Erythroblast (primary cell): ENCODE data around the gene MARK2.

Source experiments
- DNase-seq, 2 experiments: peaks; one replicate each; lab custom pipeline; 2025; lab: John Stamatoyannopoulos, UW
- GATA1 ChIP-seq: IDR thresholded peaks from 2 replicates; pipeline ENCODE4 v1.6.1; 2011; ENCODE audit warnings: low read depth, mild to moderate bottlenecking, control low read depth, low read length, moderate library complexity
- POLR2A ChIP-seq: IDR thresholded peaks from 2 replicates; pipeline ENCODE4 v1.6.1; 2011; ENCODE audit warnings: mild to moderate bottlenecking, low read length

The MARK2 gene

DNA sequence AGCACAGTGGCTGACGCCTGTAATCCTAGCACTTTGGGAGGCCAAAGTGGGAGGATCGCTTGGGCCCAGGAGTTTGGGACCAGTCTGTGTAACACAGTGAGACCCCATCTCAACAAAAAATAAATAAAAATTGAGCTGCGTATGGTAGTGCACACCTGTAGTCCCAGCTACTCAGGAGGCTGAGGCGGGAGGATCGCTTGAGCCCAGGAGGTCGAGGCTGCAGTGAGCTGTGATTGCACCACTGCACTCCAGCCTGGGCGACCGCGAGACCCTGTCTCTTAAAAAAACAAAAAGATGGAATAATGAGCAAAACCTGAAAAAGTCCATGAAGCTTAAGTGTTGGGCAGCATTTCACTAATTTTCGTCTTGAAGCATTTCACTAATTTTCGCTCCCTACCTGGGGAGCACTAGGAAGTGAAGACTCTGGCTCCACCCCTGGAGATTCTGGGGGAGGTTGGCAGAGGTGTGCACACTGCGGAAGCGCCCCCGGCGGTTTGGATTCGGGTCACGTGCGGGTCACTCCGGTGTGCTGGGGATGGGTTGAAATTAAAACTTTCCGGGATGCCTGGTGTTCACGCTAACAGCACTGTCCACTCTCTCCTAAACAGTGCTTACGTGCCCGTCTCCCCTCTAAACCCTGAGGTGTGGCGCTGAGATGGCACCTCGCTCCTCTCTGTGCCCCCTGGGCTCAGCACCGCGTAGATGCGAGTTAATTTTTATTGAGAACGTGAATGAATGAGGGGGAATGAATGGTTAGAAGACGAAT lies 99.0 kb downstream of the MARK2 start:
- DNase-seq = peak in 1 of 2 experiments; percentile 58
- no peak for TF ChIP-seq POLR2A
- no peak for TF ChIP-seq GATA1

DNA sequence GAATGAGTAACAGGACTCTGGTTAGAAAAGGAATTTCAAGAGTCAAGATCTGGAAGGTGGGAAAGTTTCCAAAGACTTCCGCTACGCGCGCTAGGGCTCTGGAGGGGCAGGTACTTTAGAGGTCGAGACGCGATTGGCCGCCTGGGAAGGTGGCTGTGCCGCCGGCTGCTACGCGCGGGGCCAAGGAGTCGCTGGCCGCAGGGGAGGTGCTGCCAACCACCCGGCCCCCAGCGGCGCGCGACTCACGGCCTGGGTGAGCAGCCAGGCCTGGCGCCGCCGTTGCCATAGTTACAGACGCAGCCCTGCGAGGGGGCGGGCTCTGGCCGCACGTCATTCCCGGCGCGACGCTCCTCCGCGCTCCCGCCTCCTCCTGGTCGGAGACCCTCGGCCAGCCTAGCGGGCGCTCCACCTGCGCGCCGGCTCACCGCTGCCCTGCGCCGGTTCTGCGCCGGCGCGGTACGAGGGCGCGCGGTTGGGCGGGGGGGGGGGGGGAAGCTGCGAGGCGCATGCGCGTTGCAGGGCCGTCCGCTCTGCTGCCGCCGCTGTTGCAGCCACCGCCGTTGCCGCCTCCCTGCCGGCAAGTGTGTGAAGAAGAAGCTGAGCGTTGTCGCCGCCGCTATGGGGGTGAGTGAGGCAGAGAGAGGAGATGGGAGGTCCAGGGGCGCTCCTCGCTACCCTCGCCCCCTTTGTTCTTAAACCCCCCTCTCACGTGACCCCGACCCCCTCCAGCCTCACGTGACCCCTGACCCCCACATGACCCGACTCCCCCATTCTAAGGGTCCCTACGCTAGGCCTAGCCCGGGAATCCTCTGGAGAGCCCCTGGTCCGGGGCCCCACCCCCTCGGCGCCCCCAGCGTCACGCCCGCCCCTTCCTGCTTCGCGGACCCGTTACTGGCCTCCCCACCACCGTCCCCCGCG lies 99.8 kb downstream of the MARK2 start, which contains the start of gene NAA40:
Gene NAA40, plus strand, starts transcription at position 524 of the 918 bp plus-strand sequence. Its CDS starts 95 bp downstream, at position 619.
- TF ChIP-seq POLR2A = peak; percentile 55
- TF ChIP-seq GATA1 = no peak
- peak; percentile 98 for DNase-seq

DNA sequence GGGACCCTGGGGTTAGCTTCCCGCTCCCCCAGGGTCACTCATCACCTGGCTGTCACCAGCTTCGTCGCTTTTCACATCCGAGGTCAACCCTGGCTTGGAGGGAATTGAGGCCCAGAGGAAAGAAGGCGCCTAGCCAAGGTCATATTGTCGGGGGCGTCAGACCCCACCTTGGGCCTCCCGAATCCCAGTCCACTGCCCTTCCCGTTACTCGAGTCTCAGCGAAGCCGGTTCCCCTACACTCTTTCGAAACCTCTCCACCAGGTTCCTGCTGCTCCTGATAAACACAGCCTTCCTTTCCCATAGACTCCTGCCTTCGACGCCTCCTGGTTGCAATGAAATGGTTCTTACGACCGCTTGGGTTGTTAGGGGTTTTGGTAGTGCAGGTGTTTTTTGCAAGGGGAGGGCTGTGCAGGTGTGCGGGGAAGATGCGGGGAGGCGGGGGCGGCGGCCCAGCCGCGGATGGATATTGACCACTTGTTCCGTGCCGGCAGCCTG lies 100.5 kb downstream of the MARK2 start:
- TF ChIP-seq GATA1 (no peak), POLR2A (no peak)
- DNase-seq = peak; percentile 58 to 64

DNA sequence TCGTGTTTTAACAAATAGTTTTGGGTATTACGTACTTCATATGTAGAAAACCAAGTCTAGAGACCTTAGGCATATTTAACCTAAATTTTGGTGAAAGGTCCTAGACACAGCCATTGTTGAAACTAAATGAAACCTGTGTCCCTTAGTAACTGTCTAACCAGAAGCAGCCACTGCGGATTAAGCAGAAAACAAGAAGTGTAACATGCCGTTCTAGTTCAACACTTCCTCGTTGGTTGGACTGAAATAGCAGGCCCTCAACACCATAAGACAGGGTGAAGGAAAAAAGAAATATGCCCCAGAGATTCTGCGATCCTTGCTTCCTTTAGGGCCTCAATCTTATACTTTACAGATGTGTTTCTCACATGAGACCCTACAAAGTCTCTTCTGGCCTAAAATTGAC lies 101.9 kb downstream of the MARK2 start:
- TF ChIP-seq GATA1 = no peak
- TF ChIP-seq POLR2A = no peak
- DNase-seq = no peak

DNA sequence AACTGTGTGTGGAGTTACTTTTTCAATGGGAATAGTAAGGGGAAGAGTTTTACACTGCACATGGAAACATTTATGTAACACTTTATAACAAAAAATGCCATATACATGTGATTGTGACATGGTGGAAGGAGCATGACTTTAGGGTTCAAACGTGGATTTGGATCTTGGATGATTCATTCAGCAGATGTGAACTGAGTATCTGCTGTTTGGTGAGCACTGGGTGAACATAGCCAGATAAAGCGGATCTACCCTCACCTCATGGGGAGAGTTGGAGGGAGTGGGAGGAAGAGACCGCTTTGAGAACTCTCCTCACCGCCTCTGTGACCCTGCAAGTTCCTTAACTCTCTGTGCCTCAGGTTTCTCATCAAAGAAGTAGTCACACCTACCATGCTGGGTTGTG lies 103.0 kb downstream of the MARK2 start:
- no peak for TF ChIP-seq POLR2A
- no peak for TF ChIP-seq GATA1

DNA sequence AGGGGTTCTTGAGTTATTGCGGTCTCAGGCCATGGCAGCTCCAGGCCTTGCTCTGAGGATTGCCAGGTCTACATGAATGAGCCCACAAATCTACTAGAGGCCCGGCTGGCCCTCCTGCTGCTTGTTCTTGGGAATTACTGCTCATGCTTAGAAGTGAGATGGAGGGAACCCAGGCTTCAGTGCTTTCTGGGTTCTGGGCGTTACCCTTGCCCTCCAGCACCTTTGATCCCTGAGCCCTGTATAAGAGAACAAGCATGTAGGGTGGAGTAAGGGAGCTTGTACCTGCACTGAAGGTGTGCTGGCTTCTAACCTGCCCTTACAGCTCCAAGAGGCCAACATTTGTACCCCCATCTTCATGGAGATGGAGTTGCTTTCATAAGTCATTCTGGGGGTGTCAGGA lies 103.9 kb downstream of the MARK2 start:
- DNase-seq = no peak
- TF ChIP-seq GATA1 (no peak), POLR2A (no peak)

More for the DNA sequence above, 103.0 kb downstream of the MARK2 start:
- DNase-seq = no peak

DNA sequence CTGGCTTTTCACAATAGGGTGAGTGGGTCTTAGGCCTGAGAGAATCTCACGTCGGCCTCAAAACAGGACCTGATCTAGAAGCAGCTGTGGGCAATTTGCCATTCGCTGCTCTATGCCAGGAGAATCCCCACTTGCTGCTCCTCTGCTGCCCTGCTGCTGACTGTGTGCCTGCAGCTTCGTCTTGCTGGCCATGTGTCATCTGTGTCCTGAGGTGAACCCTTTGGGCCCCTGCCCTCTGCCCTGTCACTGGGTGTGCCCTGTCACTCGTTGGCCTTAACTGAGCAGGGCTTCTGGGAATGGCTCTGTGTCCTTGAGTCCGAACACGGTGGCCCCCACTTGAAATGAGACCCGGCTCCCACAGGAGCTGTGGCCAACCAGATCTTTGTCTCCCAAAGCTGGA lies 106.1 kb downstream of the MARK2 start:
- TF ChIP-seq POLR2A (no peak), GATA1 (no peak)
- peak; percentile 85 to 89 for DNase-seq

DNA sequence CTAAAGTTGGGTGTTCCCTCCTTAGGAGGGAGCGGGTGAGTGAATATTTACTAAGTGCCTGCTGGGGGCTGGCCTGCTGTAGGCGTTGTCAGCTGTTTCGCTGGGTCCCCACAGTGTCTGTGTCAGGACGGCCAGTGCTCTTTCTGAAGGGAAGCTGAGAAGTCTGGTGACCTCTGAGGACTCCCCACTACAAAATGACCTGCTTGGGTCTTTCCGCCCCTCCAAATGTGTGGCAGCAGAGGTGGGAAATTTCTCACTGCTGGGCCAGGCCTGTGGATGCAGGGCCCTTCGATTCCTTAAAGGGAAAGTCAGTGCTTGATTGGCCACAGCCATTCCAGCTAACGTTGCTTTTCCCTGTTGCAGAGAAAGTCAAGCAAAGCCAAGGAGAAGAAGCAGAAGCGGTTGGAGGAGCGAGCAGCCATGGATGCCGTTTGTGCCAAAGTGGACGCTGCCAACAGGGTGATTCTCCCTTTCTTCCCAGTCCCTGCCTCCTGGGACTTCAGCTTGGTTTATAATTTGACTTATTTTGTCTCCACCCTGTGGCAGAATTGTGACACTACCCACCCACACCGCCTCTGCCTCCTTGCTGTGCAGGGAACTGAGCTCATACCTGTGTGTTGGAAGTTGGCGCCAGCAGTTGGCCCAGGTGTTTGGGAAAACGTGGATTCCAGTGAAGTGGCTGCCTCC lies 106.7 kb downstream of the MARK2 start:
- TF ChIP-seq POLR2A (no peak), GATA1 (no peak)
- peak; percentile 63 to 81 for DNase-seq

DNA sequence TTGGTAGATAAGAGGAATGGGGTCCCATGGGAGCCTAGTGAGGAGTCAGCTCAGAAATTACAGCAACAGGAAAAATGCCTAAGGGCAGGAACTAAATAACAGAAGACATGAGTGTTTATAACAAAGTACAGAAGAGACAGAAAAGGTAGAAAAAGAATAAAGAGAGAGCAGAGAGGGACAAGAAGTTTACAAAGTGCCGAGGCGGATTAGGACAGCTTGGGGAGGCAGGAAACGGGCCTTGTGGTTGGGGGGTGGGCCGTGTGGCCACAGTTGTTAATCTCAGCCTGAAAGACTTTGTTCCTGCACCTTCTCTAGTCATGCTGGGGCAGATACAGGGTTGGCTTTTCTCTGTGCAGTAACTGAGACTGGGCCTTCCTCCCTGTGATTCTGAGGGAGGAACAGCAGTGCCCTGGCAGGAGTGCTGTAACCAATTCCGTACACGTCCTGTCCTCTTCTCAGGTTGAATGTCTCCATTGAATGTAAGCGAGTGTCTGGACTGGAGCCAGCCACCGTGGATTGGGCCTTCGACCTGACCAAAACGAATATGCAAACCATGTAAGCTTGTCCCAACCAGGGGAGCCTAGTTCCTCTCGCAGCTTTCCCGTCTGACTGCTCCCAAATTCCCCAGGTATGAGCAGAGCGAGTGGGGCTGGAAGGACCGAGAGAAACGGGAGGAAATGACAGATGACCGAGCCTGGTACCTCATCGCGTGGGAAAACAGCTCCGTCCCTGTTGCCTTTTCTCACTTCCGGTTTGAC lies 113.0 kb downstream of the MARK2 start:
- TF ChIP-seq GATA1 = no peak
- TF ChIP-seq POLR2A = no peak
- DNase-seq = no peak

DNA sequence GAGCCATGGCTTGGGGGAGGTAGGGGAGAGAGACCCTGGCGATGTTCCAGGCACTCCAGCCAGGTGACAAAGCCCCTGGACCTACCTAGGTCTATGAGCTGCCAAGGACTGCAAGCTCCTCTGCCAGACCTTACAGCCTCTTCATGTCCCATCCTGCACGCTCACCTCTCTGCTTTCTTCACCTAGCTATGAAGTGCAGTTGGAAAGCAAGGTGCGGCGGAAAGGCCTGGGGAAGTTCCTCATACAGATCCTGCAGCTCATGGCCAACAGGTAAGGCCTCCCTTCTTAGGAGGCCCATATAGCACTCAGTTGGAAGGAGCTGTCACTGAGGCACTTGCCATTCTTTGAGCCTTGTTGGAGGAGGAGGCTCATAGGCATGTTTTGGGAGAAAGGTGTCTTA lies 113.7 kb downstream of the MARK2 start:
- DNase-seq = no peak
- TF ChIP-seq GATA1 (no peak), POLR2A (no peak)

DNA sequence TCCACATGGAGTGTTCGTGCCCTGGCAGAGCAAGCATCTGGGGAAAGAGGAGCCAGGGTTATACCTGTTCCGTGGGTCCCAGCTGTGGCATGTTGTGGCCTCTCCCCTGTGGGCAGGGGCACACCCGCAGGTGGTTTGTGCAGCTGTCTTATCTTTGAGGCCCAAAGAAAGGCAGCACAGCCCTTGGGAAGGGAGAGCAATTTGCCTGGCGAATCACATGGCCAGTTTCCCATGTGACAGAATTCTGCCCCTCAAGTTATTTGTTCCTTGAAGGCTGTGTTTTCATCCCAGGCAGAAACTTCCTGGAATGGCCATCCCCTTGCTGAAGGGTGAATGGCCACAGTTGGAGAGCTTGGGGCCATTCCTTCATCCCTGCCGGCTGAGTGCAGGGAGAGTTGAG lies 119.1 kb downstream of the MARK2 start:
- peak; percentile 19 to 51 for DNase-seq
- TF ChIP-seq GATA1 = no peak
- TF ChIP-seq POLR2A = no peak
